Activated CD8-positive, alpha-beta memory T cell treated with anti-CD3 and anti-CD28 coated beads, Interleukin-2, amount 50 U/mL, for 1 hour (primary cell): ENCODE data around the gene TFCP2L1.

Experiments used
- DNase-seq: peaks from one replicate; pipeline ENCODE4 v3.0.0-alpha.2; 2020; ENCODE audit errors: extremely low read depth

The TFCP2L1 gene

DNA sequence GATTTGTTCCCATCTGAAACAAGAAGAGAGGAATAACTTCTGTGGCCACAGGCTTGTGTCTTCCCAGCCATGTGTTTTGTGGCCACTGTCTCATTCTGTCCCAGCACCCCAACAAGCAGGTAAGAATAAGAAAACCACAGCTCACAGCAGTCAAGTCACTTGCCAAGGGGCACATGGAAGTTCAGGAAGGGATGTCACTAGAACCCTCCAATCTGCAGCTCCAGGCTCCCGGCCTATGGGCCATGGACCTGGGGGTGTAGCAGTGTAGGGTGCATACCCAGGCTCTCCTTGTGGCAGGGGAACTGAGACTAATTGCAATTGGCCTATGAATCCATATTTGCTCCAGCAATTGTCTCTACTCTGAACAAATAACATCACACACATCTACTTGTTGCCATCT, 112.5 kb downstream of the TFCP2L1 start:
- DNase-seq = no peak

DNA sequence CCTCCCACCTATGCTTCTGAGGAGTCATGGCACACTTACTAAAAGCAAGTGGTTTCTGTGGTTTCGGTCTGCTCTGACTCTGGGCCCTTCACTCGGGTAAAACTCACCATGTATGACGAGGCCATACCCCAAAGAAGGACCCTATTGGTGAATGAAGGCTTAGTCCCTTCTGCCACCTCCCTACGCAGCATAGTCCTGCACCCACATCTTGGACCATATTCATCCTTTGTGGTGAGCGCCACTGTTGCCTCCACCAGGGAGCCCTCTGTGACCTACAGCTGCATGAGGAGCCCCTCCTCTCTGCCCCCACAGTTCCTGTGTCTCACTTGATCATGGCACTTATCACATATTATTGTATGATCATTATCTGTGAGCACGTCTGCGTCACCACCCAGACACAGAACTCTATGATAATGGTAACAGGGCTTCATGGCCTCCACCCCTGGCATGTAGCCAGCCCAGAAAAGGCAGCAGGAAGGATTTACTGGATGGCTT, 113.3 kb downstream of the TFCP2L1 start:
- DNase-seq = no peak

DNA sequence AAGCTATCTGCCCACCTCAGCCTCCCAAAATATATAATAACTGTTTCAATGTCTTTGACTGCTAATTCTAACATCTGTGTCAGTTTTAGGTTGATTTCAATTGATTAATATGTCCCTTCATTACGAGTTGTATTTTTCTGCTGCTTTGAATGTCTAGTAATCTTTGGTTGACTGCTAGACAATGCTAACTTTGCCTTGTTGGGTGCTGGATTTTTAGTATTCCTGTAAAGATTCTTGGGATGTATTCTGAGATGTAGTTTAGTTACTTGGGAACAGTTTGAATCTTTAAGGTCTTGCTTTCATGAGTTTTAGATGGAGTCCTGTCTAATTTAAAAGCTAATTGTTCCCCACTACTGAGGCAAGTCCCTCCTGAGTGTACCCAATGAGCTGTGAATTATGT, 114.4 kb downstream of the TFCP2L1 start:
- no peak for DNase-seq

DNA sequence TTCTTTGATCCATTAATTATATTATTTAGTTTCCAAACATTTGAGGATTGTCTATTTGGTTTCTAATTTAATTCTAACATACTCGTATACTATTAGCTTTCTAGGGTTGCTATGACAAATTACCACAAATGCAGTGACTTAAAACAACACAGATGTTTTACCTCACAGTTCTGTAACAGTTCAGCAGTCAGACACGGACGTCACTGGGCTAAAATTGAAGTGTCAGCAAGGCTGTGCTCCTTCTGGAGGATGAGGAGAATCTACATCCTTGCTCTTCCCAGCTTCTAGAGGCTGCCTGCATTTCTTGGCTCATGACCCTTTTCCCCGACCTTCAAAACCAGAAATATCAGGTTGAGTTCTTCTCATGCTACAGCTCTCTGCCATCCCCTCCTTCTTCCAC, 117.6 kb downstream of the TFCP2L1 start:
- DNase-seq = no peak
